Left forelimb (tissue), 1 donor: ENCODE data around the gene FAM50A.

Experiments
- DNase-seq: peaks from one replicate; pipeline ENCODE4 v3.0.0-alpha.2; 2018; ENCODE audit warnings: low spot score

Gene FAM50A

DNA sequence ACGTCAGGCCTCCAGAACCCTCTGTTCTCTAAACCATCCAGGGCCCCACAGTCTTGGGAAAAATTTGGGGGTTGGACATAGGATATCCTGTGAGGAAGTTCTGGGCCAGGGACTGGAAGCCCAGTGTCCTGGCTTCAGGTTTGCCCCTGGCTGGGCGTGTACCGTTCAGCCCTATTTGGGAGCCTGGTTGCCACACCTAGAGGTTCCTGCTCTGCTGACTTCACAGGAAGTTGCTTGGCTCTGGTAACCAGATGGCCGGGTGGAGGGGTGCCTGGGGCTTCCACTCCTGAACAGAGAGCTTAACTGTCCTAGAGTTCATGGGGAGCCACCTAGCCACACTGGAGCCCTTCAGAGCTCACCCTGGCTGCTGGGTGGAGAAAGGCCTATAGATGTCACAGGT is 31.5 kb upstream of the FAM50A start:
- DNase-seq, result no peak

DNA sequence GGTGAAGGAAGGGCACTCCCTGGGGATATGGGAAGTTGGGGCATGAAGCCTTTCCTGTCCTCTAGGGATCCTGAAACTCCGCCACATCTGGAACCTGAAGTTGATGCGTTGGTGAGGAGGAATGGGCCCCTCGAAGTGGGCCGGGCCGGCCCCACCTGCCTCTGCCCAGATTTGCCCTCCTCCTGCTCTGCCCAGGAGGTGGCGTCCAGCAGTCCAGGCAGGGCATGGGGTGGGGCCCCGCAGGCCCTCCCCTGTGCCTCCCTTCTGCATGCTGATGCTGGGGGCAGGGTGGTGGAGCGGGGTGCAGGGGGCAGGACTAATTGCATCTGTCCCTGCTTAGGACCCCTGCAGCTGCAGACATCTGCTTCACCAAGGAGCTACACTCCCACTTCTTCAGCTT is 30.8 kb upstream of the FAM50A start:
- no peak for DNase-seq

DNA sequence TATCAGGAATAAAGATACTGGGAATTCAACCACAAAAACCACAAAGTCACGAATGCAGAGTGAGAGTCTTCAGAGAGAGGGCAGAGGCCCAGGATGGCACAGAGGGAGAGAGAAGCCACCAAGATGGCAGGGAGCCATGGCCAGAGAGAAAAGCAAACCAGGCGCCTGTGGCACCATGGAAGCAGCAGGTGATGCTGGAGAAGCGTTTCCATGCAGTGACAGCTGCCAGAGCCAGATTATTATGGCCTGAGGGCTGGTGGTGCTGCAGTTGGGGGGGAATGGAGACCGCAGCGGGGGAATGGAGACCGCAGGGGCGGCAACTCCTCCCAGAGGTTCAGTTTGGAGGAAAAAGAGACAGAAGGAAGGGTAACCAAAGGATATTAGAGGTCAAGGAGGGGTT is 26.8 kb upstream of the FAM50A start:
- DNase-seq, result no peak

DNA sequence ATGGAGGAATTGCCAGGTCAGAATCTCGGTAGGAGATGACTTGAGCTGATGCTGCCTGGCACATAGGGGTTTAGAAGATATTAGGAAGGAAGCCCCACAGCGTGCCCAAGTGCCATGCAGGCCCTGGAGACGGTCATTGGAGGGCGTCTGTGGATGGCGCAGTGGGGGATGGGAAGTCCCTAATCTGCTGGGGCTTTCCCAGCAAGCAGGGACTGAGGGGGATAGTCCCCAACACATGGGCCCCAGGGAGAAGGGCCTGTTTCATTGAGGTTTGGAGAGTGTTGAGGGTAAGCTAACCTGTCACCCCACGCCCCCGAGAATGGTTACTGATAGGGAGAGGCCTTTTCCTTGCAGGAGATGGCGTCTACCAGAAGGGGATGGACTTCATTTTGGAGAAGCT is 24.8 kb upstream of the FAM50A start:
- DNase-seq, result no peak

DNA sequence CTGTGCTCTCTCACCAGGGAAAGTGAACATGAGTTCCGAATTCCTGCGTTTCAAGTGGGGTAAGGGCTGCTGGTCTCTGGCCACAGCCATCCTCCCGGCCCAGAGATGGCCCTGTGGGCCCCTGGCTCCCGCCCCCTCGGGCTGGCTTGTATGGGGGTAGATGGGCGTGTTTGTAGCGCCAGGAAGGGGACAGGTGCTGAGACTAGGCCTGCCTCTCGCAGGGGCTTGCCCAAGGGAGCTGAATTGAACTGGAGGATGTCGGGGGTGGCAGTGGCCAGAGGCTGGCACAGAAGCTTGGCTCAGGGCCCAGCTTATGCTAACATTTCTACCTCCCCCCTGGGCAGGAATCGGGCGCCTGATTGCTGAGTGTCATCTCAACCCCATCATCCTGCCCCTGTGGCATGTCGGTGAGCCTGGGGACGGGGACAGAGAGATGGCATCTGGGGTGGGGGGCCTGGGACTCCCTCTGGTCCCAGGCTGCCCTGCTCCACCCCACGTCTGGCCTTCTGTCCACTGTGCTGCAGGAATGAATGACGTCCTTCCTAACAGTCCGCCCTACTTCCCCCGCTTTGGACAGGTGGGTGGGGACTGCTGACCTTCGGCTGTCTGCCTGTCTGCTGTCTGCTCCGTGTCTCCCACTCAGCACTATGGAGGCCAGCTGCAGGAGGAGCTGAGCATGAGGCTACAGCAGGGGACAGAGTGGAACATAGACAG is 24.1 kb upstream of the FAM50A start:
- no peak for DNase-seq

DNA sequence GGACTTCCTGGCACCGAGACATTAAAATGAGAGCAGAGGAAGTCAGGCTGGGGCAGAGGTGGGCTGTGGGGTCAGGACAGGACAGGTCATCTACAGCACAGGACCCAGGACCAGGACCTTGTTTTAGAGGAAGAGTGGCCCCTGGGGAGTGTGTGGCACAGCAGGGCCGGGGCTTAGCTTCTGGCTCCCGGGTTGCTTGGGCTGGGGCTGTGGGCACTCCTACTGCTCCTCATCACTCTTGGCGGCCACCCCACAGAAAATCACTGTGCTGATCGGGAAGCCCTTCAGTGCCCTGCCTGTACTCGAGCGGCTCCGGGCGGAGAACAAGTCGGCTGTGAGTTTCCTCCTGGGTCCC is 23.6 kb upstream of the FAM50A start:
- DNase-seq, result no peak

DNA sequence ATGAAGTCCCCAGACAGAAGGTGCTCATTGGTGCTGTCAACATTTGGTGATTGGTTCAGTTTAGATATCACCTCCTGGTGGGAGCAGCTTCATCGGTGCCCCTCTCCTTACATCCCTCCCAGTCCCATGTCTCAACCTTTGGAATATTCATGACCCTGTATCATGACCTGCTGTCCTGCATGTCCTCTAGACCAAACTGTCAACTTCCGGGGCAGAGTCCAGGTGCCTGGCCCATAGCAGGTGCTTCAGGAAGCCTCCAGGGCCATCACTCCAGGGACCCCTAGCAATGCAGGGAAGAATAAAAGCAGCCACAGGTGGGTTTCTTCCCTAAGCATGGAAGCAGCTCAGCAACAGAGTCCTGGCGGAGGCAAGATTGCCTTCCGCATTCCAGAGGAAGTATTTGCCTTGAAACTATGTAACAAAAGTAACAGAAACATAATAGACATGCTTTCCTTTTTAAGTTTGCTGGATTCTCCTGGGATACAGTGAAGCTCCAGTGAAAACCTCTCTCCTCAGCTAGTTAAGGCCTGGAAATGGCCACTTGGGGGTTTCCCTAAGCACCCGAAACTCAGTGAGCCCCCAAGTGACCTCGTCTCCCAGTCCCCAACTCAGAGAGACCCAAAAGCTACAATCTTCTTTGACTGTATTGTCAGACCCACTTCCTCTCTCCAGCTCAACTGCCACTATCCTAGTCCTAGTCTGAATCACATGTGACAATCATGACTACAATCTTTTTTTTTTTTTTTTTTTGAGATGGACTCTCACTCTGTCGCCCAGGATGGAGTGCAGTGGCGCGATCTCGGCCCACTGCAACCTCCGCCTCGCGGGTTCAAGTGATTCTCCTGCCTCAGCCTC is 16.8 kb upstream of the FAM50A start:
- peak; percentile 9 for DNase-seq

DNA sequence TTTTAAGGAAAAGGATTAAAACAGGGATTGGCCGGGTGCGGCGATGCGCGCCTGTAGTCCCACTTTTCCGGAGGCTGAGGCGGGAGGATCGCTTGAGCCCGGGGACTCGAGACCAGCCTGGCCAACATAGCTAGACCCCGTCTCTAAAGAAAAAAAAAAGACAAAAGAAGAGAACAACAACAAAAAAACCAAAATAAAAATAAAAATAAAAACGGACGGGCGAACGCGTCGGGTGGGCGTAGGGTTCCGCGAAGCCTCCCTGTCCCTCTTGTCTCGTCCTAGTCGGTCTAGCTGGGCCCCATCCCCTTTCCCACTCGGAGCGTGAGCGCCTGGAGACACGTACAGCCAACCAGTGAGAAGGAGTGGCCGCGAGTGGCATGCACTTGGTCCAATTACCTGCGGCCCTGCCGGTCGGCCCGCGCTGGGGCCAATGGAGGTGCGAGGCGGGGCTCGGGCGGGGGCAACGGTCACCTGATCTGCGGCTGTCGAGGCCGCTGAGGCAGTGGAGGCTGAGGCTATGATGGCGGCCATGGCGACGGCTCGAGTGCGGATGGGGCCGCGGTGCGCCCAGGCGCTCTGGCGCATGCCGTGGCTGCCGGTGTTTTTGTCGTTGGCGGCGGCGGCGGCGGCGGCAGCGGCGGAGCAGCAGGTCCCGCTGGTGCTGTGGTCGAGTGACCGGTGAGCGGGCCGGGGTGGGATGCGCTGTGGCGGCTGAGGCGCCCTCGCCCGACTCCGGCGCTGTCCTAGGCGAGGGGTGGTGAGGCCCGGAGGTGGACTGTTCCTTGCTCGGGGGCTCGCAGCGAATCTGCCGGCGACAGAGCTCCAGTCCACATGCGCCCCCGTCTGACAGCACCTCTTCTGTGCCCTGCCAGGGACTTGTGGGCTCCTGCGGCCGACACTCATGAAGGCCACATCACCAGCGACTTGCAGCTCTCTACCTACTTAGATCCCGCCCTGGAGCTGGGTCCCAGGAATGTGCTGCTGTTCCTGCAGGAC is 15.5 kb upstream of the FAM50A start, which contains the start of gene ATP6AP1:
TSS of gene ATP6AP1 (plus strand) at position 502 of the 996 bp plus-strand sequence. CDS start at position 518, 16 bp downstream.
- DNase-seq, result peak; percentile 92

DNA sequence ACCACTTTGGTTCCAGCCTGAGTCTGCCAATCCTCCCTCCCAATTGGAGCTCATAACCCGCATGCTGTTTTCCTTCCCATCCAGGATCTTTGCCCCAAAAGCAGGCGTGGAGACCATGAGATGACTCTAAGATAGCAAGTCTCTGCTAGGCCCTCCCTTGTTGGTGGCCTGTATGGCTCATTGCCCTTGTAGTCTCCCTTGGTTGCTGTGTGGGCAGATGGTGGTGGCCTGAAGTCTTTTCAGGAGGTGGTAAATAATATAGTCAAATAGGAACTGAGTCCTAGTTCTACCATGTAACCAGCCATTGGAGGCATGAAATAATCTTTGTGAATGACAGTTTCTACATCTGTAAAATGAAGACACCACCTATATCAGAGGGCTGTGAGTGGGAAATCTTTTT is 14.2 kb upstream of the FAM50A start:
- DNase-seq, result no peak

DNA sequence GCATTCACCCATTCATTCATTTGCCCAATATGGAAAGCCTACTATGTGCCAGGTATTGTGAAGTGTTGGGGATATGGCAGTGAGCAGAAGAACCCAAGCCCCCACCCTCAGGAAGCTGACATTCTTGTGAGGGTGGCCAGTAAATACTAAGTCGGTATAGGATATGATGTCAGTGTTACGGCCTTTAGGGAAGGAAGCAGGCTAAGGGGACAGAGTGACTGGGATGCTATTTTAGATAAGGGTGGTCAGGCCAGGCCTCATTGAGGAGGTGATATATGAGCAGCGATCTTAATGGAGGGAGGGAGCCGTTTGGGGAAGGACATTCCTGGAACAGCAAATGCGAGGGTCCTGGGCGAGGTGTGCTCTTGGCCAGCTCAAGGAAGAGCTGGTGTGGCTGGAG is 13.5 kb upstream of the FAM50A start:
- DNase-seq, result no peak

DNA sequence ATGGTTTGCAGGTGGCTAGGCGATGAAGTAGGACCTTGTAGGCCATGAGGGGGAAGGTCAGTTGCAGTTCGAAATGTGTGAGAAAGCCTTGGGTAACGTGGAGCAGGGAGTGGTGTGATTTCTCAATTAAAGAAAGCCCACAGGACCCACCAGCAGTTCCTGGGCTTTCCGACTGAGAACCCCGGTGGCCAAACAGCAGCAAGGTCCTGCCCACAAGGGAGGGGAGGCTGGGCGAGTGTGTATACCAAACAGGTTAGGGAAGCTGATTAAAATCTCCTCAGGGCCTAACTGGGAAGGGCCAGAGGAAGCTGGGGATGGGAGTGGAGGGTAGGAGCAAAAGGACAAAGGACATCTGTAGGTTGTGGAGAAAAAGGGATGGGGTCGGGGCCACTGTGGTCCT is 13.0 kb upstream of the FAM50A start:
- DNase-seq, result no peak

DNA sequence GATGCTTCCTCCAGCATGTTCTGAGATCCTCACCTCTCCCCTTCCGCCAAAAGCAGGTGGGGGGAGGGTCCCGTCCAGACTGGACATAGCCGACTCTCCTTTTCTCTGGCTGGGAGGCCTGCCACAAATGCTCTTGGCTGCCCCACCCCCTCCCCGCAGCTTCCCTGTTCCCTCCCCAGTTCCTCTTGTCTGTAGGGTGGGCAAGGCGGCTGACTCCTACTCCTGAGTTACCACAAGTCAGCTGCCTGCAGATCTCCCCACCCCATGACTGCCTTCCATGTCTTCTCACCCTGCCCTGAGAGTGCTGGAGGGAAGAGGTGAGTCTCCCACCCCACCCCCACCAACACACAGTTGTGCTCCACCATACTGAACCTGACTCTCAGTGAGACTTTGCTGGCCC is 12.6 kb upstream of the FAM50A start:
- no peak for DNase-seq

DNA sequence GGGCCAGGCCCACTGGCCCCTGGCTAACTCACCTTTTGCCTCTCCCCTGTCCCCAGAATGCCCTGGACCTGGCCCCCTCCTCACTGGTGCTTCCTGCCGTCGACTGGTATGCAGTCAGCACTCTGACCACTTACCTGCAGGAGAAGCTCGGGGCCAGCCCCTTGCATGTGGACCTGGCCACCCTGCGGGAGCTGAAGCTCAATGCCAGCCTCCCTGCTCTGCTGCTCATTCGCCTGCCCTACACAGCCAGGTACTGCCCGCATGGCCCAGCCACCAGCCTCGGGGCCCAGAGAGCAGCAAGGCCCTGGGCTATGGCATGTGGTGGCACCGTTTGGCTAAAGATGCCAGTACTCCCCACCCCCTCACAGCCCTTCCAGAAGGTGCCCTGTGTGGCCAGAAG is 11.7 kb upstream of the FAM50A start:
- DNase-seq, result no peak

DNA sequence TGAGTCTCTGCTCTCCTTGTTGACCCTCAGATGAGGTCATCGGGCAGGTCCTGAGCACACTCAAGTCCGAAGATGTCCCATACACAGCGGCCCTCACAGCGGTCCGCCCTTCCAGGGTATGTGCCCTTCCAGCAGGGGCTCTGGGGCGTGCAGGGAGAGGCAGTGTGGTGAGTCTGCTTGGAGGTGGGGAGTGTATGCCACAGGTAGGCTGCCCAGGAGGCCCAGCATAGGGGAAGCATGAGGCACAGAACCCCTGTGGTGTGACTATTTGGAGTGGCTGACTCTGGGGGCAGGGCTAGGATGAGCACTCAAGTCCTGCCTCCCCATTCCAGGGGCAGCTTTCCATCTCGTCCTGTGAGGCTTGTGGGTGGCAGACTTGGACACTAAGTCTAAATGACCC is 10.3 kb upstream of the FAM50A start:
- no peak for DNase-seq

DNA sequence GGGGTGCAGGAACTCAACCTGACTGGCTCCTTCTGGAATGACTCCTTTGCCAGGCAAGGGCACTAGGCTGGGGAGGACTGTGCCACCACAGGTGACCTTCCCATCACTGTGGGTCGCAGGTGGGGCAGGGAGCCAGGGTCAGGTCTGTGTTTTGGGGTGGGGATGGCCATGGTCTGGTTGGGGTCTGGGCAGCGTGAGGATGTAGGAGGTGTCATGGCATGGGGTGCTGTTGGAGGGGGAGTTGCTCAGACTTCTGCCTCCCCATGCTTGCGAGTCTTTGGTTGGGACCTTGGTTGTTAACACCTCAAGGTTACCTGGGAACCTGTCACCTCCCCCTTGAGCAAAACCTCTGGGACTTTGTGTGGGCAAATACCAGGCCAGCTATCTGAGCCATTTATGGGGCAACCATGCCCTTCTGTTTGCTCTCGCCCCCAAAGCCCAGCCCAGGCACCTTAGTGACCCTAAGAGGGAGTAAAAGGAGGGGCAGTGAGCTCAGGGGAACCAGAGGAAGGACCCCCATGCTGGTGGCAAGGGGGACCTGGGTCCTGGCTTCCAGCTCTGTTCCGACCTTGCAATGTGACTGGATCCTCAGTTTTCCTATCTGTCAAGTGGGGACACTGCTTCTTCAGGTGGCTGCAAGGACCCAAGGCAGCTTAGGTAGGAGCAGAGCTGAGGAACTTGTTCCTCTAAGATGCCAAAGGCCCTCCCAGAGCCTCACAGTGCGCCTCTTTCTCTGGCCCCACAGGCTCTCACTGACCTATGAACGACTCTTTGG is 9.4 kb upstream of the FAM50A start:
- no peak for DNase-seq

DNA sequence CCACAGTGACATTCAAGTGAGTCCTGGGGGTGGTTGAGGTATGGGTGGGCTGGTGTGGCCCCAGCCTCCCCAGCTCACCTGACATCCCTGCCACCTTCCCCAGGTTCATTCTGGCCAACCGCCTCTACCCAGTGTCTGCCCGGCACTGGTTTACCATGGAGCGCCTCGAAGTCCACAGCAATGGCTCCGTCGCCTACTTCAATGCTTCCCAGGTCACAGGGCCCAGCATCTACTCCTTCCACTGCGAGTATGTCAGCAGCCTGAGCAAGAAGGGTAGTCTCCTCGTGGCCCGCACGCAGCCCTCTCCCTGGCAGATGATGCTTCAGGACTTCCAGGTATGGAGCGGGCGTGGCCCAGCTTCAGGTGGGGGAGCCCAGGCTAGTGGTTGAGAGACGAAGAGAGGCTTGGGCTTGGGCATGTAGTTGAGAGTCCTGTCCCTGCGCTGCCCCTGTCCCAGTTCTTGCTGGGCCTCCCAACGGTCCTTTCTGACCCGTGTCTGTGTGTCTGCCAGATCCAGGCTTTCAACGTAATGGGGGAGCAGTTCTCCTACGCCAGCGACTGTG is 8.7 kb upstream of the FAM50A start:
- no peak for DNase-seq

DNA sequence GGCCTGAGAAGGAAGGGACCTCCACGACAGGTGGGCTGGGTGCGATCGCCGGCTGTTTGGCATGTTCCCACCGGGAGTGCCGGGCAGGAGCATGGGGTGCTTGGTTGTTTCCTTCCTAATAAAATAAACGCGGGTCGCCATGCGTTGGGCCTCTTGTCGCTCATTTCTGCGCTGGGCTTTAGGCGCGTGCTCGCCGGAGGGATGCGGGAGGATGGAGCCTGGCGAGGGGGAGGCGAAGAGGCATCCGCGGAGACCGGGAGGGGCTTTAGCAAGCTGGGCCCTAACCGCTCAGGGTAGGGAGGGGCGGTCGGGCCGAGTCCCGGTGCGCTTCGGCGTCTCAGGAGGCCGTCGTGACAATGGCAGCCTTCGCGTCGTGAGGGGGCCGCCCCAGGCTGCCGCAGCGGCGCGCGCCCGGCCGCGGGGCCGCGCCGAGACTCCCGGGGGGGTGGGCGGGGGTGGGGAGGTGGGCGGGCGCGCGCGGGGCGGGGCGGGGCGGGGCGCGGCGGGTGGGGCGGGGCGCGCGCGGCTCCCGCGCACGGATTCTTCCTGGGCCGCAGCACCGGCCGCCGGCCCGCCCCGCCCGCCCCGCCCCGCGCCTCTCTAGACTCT is 7.5 kb upstream of the FAM50A start:
- DNase-seq, result no peak

DNA sequence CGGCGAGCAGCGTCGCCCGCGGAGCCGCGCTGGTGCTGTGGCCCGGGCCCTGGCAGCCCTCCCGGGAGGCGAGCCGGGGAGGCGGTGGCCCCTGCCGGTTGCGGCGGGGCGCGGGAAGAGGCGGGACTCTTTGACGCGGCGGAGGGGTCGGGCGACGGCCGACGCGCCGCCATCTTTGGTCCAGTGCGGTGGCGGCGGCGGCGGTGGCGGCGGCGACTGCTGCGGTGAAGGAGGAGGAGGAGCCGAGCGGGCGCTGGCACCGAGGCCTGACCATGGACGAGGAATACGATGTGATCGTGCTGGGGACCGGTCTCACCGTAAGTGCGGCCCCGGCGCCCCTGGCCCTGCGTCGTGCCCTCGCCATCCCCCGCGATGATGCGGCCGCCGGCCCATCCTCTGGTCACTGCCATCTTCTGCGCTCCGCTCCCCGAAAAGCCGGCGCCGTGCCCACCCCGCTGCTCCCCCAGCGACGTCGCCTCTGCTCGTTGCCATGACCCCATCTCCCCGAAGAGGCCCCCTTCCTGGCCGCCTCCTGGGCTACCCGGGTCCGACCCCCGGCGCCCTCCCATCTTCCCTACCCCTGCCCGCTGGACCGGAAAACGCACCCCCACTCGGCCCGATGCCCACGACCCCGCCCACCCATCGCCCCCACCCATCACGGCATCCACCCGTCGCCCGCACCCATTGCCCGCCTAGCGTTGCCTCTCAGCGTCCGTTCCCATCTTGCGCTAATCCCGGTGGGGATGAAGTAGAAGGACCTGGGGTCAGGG is 6.8 kb upstream of the FAM50A start, which contains the start of gene GDI1:
TSS of gene GDI1 (plus strand) at position 172 of the 770 bp plus-strand sequence. CDS start at position 273, 101 bp downstream.
- peak; percentile 78 for DNase-seq

DNA sequence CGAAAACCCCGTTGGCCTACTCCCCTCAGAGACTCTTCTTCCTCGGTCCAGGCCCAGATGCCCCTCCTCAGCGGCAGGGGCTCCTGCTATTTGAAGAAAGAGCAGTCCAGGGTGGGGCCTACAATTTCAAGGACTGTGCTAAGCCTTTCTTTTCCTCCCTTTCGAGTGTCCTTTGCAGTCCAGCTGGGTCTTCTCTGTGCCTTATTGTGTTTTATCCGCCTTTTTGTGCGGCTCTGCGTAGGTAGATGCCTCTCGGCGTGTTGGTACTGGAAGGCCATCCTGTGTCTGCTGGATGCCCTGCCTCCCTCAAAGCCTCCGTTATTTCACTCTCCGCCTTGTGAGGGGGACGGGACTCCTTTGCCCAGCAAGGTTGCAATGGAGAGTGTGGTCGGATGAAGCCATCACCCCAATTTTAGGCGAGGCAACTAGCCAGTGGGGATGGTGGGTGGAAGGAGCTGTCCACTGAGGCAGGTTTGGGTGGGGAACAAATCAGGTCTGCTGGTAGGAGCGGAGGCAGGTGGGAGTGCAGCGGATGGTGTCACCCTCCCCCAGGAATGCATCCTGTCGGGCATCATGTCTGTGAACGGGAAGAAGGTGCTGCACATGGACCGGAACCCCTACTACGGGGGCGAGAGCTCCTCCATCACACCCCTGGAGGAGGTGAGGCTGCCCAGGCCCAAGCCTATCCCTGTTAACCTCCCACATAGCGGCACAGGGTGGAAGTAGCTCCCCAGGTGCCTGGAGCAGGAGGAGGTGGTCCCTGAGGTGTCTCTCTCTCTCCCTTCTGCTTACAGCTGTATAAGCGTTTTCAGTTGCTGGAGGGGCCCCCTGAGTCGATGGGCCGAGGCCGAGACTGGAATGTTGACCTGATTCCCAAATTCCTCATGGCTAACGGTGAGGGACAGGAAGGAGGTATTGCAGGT is 5.7 kb upstream of the FAM50A start:
- DNase-seq, result no peak
